ENCODE results near the gene STOML2.

The STOML2 gene

GRCh38 chr9:35072461-35073278, 30.3 kb downstream of the STOML2 start, which contains the start of gene VCP:
TSS of gene VCP (minus strand) at chr9:35072625. CDS start at chr9:35072353, 272 bp downstream.
- peak; percentile 85 to 96 (median 95) for DNase-seq (ENCODE audit: low read depth in 3 of 3)

DNA sequence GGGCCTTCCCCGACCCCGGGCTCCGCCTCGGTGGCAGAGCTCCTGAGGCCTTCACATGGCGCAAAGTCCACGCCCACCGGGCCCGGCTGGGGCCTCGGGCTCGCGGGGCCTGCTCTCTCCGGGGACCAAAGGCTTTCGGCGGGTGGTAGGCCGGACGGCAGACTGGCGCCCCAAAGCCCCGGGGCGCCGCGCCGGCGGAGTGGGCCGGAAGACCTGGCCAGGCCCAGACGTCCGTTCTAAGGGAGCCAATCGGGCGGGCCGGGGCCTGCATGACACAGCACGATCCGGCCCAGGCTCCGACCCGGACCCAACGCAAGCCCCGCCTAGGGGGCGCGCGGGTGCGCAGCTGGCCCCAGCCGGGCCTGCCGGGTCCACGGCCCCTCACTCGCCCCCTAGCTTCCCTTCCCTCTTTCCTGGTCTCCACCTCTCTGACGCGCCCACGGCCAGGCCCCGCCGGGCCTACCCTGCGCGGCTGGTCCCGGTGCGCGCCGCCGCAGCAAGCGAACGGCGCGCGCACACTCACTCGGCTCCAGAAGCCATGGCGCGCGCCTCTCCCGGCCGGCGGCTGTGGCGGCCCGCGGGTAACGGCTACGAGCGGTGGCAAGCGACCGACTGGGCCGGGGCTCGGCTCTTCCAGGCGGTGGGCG, 31.0 kb downstream of the STOML2 start:
- peak; percentile 51 to 63 (median 54) for DNase-seq (ENCODE audit: low read depth in 3 of 3)

DNA sequence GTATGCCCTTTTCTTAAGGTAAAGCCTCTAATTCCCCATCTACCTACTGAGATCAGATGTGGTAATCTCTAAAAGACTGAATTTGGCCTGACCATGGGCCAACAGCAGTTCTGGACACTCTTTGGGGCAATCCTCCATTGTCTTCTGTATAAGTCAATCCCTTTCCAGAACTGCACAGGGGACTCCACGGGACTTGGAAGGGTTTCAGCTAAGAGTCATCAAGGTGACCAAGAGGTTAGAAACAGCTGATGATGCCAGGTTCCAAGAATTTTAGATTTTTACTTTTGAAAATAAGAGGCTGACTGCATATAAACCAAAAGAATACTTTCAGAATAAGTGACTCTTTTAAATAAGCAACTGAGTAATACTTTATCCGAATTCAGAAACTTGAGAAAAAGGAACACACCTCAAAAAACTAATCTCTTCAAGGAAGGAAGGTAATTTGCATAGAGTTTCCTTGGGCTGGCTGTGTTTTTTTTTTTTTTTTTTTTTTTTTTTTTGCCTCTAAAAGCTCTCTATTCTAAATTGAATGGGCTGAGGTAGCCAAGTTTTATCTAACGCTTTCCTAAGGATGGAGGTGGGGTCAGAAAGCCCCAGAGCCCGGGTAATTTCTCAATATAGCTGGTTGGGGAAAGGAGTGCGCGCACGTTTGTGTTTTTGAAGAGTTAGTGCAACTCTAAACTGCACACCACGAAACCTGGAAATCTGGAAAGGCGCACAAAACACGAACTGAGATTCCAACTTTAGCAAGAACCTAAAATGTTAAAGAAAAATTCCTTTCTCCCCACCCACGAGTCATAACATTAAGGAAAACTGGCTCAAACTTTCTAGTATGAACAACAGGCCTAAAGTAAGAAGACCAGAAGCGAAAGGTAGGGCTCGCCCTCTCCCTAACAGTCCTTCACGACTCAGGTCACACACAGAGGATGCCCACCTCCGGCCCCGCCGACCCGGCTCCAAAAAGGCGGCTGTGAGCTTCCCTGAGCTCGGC, 31.8 kb downstream of the STOML2 start:
- DNase-seq (ENCODE audit: low read depth in 3 of 3): no peak

- no peak for DNase-seq (ENCODE audit: low read depth in 3 of 3)
Measured at GRCh38 chr9:35069020-35069419, 33.9 kb downstream of the STOML2 start.

DNA sequence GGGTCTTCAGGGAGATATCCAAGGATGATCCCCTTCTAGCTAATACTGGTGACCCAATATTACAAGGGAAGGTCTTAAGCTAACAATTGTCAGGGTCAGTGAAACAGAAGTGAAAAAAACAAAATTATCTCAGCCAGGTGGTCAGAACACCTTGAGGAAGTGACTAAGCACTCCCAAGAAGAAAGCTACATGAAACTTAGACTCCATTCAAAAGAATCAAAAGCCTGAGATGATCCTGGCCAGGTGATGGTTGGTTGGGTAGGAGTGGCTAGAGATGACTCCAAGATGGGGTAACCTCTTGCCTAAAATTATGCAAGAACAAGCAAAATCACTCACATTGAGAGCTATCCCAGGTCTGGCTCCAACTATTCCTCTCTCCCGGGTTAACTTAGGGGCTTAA, 35.9 kb downstream of the STOML2 start:
- DNase-seq (ENCODE audit: low read depth in 3 of 3): no peak

- DNase-seq (ENCODE audit: low read depth in 3 of 3): no peak
Measured at GRCh38 chr9:35060548-35061207, 42.3 kb downstream of the STOML2 start.

DNA sequence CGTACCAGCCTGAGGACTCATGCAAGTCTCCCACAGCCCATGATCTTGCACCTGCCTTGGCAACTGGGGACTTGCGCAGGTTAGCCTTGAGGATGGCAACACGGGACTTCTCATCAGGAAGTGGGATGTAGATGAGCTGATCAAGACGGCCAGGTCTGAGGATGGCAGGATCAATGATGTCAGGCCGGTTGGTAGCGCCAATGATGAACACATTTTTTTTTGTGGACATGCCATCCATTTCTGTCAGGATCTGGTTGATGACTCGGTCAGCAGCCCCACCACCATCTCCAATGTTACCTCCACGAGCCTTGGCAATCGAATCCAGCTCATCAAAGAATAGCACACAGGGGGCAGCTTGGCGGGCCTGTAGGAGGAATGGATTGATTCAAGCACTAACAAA, 43.5 kb downstream of the STOML2 start:
- no peak for DNase-seq (ENCODE audit: low read depth in 3 of 3)

DNA sequence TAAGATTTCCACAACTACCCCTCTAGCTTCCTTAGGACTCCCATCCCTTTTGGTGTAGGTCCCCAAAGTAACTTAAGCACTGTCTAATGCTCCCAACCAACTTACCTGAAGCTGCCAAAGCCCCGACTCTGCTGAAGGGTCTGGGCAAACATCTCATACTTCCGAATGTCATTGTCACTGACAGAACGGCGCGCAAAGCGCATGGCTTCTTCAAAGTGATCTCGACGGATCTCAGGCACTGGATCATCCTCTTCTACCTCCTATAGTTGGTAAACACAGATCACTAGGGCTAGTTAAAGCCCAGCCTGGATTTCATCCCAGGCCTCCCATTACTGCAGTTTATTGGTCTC, 45.7 kb downstream of the STOML2 start:
- no peak for DNase-seq (ENCODE audit: low read depth in 3 of 3)

GRCh38 chr9:35056571-35057270, 46.2 kb downstream of the STOML2 start:
- DNase-seq (ENCODE audit: low read depth in 3 of 3): no peak

DNA sequence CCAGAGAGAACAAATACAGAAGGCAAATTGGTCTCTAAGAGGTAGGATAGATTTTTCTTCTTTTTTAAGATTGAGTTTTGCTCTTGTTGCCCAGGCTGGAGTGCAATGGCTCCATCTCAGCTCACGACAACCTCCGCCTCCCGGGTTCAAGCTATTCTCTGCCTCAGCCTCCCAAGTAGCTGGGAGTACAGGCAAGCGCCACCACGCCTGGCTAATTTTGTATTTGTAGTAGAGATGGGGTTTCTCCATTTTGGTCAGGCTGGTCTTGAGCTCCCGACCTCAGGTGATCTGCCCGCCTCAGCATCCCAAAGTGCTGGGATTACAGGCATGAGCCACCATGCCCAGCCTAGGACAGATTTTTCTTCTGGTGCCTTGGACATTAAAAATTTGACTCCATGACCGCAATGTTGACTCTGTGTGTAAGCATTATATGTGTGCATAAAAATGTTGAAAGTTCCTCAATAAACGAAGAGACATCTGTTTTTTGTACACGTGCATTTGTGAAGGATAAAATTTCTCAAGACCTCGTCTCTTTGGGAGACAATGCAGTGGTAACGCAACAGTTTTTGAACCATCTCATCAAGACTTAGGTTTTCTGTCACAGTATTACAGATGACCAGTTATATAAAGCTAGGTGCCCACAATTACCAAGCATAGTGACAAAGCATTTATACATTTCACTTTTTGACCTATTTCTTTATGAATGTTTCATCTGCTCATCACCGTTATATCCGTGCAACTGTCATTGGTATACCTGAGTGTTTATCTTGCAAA, 47.9 kb downstream of the STOML2 start:
- no peak for DNase-seq (ENCODE audit: low read depth in 3 of 3)

- DNase-seq (ENCODE audit: low read depth in 3 of 3): no peak
Measured at GRCh38 chr9:35054185-35054835, 48.6 kb downstream of the STOML2 start.

- peak in 2 of 3 experiments; percentile 20 to 29 for DNase-seq (ENCODE audit: low read depth in 3 of 3)
Measured at GRCh38 chr9:35051069-35051967, 51.6 kb downstream of the STOML2 start.

All from stimulated activated CD4-positive, alpha-beta T cell treated with anti-CD3 and anti-CD28 coated beads, TNF-alpha, amount 100 ng/mL, for 4 hours (primary cell).